ENCODE results near the gene EVA1C. TPM values are rescaled to one million over a fixed set of nuclear protein-coding genes. Genes with fewer than 3 reads are reported as not detected.
"Not testable (repeated sequence)": the region's sequence is repeated elsewhere in the genome, so short reads cannot be mapped to it uniquely, and the experiment has no call there.

EVA1C gene
- polyA plus RNA-seq, 6 donors from 2014 or later: 0.47 to 0.87 (median 0.57) TPM; not detected in 3

DNA sequence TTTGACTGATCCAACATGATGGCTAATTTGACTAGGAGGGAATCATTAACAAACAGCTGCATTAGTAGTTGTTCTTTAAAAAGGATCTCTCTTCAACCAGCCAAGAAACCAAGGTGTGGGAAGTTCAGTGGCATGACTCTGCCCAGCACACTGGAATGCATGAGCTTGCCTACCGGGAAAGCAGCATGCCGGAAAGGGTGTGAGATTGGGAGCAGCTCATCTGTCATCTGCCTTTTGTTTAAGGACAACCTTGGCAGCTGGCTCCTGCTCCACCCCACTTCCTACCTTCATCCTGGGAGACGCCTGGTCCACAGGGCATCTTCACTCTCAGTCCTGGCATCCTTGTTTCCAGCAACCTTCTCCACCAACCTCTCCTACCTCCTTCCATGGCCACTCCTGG is 33.9 kb downstream of the EVA1C start:
- Mint-ChIP-seq H3K9me3 (peaks cover 5 to 19% (median 13%) of the 10 kb centered on the region in 7 donors), H3K27me3 (peaks cover 7 to 16% (median 9%) of the 10 kb centered on the region in 3 donors)
- not testable (repeated sequence) for H3K27ac Mint-ChIP-seq; ATAC-seq (ENCODE audit: low read depth in 2 of 2); H3K36me3 Mint-ChIP-seq; H3K4me1 Mint-ChIP-seq; H3K4me3 Mint-ChIP-seq; DNase-seq

DNA sequence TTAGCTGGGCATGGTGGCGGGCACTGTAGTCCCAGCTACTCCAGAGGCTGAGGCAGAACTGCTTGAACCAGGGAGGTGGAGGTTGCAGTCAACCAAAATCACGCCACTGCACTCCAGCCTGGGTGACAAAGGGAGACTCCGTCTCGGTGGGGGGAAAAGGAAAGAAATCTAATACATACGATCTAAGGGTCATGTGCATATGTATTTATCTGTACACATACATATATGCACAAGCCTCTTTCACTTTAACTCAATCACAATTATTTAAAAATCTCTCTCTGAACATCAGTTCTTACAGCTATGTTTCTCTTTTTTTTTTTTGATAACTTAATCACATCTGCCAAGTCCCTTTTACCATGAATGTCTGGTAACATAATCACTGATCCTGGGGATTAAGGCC is 34.7 kb downstream of the EVA1C start:
- H3K9me3 Mint-ChIP-seq: peaks cover 5 to 19% (median 13%) of the 10 kb centered on the region in 7 donors
- H3K27ac Mint-ChIP-seq: no peak overlapping the region
- no peak for ATAC-seq (ENCODE audit: low read depth in 2 of 2)
- H3K27me3 Mint-ChIP-seq: peaks cover 4 to 16% (median 9%) of the 10 kb centered on the region in 3 donors
- DNase-seq: no peak
- no peak overlapping the region for H3K4me3 Mint-ChIP-seq
- H3K36me3 Mint-ChIP-seq: no peaks in the 10 kb centered on the region
- H3K4me1 Mint-ChIP-seq: no peaks in the 10 kb centered on the region

DNA sequence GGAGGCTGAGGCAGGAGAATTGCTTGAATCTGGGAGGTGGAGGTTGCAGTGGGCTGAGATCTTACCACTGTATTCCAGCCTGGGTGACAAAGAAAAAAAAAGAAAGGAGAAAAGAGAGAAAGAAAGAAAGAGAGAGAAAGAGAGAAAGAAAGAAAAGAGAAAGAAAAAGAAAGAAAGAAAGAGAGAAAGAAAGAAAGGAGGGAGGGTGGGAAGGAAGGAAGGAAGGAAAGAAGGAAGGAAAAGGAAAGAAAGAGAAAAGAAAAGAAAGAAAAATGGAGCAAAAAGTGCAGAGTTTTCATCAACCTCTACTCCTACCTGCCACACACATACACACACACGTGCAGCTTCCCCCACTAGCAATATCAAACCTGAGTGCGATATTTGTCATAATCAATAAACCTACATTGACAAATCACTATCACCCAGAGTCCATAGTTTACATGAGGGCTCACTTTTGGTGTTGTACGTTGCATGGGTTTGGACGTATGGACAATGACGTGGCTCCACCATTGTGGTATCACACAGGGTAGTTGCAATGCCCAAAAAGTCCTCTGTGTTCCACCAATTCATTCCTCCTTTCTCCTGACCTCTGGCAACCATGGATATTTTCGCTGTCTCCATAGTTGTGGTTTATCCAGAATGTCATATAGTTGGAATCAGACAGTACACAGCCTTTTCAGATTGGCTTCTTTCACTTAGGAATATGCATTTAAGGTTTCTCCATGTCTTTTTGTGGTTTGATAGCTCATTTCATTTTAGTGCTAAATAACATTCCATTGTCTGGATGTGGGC is 36.5 kb downstream of the EVA1C start:
- Mint-ChIP-seq H3K27ac (no peak overlapping the region), H3K4me1 (no peaks in the 10 kb centered on the region), H3K9me3 (peaks cover 1 to 10% (median 5%) of the 10 kb centered on the region in 7 donors), H3K4me3 (no peak overlapping the region), H3K36me3 (no peaks in the 10 kb centered on the region), H3K27me3 (peaks cover 4 to 16% (median 9%) of the 10 kb centered on the region in 3 donors)
- DNase-seq: no peak
- no peak for ATAC-seq (ENCODE audit: low read depth in 2 of 2)

DNA sequence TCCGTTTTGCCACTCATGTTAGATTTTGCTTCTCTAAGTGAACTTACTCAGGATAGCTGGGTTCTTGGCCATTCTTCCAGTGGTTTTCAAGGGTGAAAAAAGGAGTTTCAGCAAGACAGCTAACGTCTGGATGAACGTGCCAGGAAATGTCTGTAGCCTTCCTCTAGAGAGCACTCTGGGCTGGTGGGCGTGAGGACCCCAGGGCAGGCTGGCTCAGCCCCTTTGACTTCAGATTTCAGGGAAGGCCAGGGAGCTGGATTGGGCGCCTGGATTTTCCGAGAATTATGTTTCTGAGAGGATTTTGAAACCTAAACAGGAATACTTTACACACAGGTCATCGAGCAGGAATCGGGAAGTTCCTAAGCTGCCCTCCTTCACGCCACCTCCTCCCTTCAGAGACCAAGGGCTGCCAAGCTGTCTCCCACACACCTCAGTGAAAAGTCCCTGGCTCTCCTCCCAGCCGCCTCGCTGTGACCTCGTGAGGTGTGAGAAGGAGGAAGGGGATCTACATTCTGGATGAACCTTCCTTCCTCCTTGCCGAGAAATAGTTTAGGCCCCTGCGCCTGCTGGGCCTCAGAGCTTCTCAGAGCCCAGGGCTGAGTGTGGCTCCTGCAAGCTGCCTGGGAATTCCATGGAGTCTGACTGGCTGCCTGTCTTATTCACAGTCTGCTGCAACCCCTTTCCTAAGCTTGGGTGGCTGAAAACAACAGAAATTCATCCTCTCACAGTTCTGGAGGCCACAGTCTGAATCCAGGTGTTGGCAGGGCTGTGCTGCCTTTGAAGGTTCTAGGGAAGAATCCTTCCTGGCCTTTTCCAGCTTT is 38.6 kb downstream of the EVA1C start:
- ATAC-seq (ENCODE audit: low read depth in 2 of 2); H3K36me3 Mint-ChIP-seq; DNase-seq; H3K9me3 Mint-ChIP-seq; H3K4me1 Mint-ChIP-seq; H3K4me3 Mint-ChIP-seq: not testable (repeated sequence)
- Mint-ChIP-seq H3K27ac (peak overlapping the region in 1 of 6 donors; percentile 19), H3K27me3 (peaks cover 0 to 16% (median 9%) of the 10 kb centered on the region in 3 donors)

- not testable (repeated sequence) for H3K36me3 Mint-ChIP-seq; H3K4me1 Mint-ChIP-seq; ATAC-seq (ENCODE audit: low read depth in 2 of 2); H3K27ac Mint-ChIP-seq; DNase-seq; H3K27me3 Mint-ChIP-seq; H3K9me3 Mint-ChIP-seq; H3K4me3 Mint-ChIP-seq
Measured at GRCh38 chr21:32452191-32452590, 39.7 kb downstream of the EVA1C start.

DNA sequence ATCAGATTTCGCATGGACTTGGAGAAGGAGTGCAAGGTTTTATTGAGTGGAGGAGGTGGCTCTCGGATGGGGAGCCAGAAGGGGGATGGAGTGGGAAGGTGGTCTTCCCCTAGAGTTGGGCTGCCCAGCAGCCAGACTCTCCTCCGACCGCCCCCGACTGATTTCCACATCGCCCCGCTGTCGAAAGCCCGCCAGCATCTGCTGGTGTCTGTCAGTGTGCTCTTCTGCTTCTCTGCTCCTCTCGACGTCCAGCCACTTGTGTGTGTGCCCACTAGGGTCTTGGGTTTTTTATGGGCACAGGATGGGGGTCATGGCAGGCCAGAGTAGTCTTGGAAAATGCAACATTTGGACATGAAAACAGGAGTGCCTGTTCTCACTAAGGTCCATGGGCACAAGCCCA is 40.1 kb downstream of the EVA1C start:
- Mint-ChIP-seq H3K4me1 (no peaks in the 10 kb centered on the region), H3K4me3 (no peak overlapping the region), H3K36me3 (no peaks in the 10 kb centered on the region), H3K9me3 (no peaks in the 10 kb centered on the region), H3K27me3 (peaks cover 0 to 8% (median 4%) of the 10 kb centered on the region in 3 donors), H3K27ac (peak overlapping the region in 1 of 6 donors; percentile 59)
- ATAC-seq (ENCODE audit: low read depth in 2 of 2) (no peak), DNase-seq (no peak)

DNA sequence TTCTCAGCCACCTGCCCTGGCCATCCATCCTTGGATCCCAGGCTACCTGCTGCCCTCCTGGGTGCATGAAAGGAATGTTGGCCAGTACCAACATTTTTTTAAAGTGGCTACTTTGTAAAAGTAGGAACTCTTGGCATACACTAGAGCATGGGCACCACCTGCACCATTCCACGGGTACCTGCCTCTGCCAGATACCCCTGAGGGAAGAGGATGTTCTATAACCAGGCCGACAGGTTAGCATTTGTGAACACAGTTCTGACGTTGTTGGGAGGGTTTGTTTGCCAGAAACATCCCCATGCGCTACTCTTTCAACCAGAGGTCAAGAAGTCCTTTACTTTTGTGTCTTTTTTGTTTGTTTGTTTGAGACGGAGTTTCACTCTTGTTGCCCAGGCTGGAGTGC is 43.0 kb downstream of the EVA1C start:
- no peaks in the 10 kb centered on the region for H3K9me3 Mint-ChIP-seq
- ATAC-seq (ENCODE audit: low read depth in 2 of 2) (no peak), DNase-seq (no peak)
- no peaks in the 10 kb centered on the region for H3K36me3 Mint-ChIP-seq
- no peak overlapping the region for H3K27ac Mint-ChIP-seq
- no peak overlapping the region for H3K4me3 Mint-ChIP-seq
- no peaks in the 10 kb centered on the region for H3K4me1 Mint-ChIP-seq
- peaks cover 0 to 6% (median 0%) of the 10 kb centered on the region in 3 donors for H3K27me3 Mint-ChIP-seq

DNA sequence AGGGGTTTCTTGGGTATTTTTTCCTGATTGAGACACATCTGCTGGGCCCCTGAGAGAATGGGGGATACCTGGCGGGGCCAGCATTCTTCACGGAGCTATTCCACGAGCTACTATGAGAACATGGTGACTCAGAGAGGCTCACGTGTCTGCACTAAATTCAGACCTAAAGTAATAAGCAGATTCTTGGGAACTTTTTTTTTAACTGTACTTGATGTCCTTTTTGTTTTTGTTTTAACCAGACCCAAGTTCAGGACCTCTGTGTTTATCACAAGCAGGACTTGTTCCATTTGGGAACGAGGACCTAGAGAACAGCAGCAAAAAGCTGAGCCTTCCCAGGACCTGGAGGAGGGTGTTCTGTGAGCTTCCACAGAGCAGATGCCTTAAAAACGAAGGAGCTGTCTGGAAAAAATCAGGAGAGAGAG is 44.0 kb downstream of the EVA1C start:
- Mint-ChIP-seq H3K36me3 (no peaks in the 10 kb centered on the region), H3K27ac (no peak overlapping the region), H3K4me3 (no peak overlapping the region), H3K27me3 (peaks cover 0 to 6% (median 0%) of the 10 kb centered on the region in 3 donors), H3K4me1 (no peaks in the 10 kb centered on the region), H3K9me3 (no peaks in the 10 kb centered on the region)
- no peak for ATAC-seq (ENCODE audit: low read depth in 2 of 2)
- DNase-seq: no peak

DNA sequence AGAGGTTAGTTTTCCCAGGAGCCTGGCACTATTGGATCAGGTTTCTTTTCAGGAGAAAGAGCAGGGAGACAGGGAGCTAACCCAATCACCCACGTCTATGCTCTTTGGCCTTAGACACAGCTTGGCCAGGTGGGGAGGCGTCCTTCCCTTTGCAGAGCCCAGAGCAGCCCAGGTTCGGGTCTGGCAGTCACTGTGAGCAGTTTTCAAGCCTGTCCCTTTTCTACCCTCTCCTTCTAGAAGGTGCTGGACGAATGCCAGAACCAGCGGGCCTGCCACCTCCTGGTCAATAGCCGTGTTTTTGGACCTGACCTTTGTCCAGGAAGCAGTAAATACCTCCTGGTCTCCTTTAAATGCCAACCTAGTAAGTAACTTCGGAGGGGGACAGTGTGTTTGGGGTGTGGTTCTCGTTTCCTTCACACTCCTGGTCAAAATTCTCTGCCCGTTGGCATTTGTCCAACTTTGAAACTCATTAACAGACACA is 44.9 kb downstream of the EVA1C start:
- Mint-ChIP-seq H3K27ac (no peak overlapping the region), H3K9me3 (peaks cover 0 to 1% (median 0%) of the 10 kb centered on the region in 7 donors), H3K27me3 (peaks cover 0 to 10% (median 0%) of the 10 kb centered on the region in 3 donors), H3K4me3 (no peak overlapping the region), H3K36me3 (no peaks in the 10 kb centered on the region), H3K4me1 (no peaks in the 10 kb centered on the region)
- ATAC-seq (ENCODE audit: low read depth in 2 of 2) (no peak), DNase-seq (no peak)

- peaks cover 0 to 7% (median 0%) of the 10 kb centered on the region in 7 donors for H3K9me3 Mint-ChIP-seq
- H3K4me3 Mint-ChIP-seq: peak overlapping the region in 1 of 8 donors; percentile 61
- no peak for DNase-seq
- H3K4me1 Mint-ChIP-seq: no peaks in the 10 kb centered on the region
- no peak for ATAC-seq (ENCODE audit: low read depth in 2 of 2)
- peaks cover 0 to 10% (median 0%) of the 10 kb centered on the region in 3 donors for H3K27me3 Mint-ChIP-seq
- no peaks in the 10 kb centered on the region for H3K36me3 Mint-ChIP-seq
- no peak overlapping the region for H3K27ac Mint-ChIP-seq
Measured at GRCh38 chr21:32457962-32458361, 45.5 kb downstream of the EVA1C start.

DNA sequence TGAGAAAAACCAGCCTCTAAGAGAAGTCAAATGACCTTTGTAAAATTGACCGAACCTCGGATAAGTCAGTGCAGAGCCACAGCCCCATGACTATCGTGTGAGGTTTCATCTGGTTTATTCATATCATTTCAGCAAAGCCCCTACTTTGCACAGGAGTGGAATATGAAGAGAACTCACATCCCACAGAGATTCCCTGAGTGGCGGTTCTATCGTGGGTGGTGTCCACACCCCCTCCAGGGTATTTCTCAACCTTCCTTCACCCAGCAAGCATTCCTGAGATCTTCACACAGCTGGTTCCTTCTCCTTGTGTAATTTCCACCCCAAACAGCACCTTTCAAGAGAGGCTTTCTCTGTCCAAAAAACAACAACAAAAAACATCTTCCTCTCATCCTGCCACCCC is 47.5 kb downstream of the EVA1C start:
- ATAC-seq (ENCODE audit: low read depth in 2 of 2): no peak
- H3K27ac Mint-ChIP-seq: no peak overlapping the region
- no peaks in the 10 kb centered on the region for H3K4me1 Mint-ChIP-seq
- peaks cover 0 to 9% (median 0%) of the 10 kb centered on the region in 7 donors for H3K9me3 Mint-ChIP-seq
- H3K36me3 Mint-ChIP-seq: no peaks in the 10 kb centered on the region
- no peak overlapping the region for H3K4me3 Mint-ChIP-seq
- DNase-seq: no peak
- H3K27me3 Mint-ChIP-seq: peaks cover 0 to 10% (median 0%) of the 10 kb centered on the region in 3 donors

DNA sequence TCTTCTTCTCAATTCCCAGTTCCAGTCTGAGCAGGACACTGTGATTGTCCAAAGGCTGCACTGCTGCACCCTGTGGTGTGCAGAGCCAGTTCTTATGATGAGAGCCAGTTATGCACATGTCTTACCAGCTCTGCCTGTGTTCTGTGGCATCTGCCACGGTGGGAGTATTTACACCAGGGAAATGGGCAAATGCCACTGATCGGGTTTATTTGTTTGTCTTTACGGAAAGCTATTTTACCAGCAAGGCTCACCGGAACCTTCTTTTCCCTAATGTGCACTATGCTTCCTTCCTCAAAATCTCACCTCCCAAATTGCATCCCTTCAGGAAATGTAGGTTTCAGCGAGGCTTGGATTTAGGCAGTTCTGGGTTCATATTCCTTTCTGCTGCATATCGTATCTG is 49.0 kb downstream of the EVA1C start:
- no peak overlapping the region for H3K27ac Mint-ChIP-seq
- H3K36me3 Mint-ChIP-seq: no peaks in the 10 kb centered on the region
- no peak for DNase-seq
- peaks cover 0 to 10% (median 0%) of the 10 kb centered on the region in 3 donors for H3K27me3 Mint-ChIP-seq
- ATAC-seq (ENCODE audit: low read depth in 2 of 2): no peak
- peaks cover 0 to 9% (median 0%) of the 10 kb centered on the region in 7 donors for H3K9me3 Mint-ChIP-seq
- no peaks in the 10 kb centered on the region for H3K4me1 Mint-ChIP-seq
- H3K4me3 Mint-ChIP-seq: no peak overlapping the region

GRCh38 chr21:32462564-32462963 is 50.1 kb downstream of the EVA1C start:
- DNase-seq; H3K4me3 Mint-ChIP-seq; ATAC-seq (ENCODE audit: low read depth in 2 of 2); H3K9me3 Mint-ChIP-seq; H3K4me1 Mint-ChIP-seq; H3K27ac Mint-ChIP-seq; H3K27me3 Mint-ChIP-seq; H3K36me3 Mint-ChIP-seq: not testable (repeated sequence)
